Activated T-cell treated with anti-CD3 and anti-CD28 coated beads, Interleukin-2, amount 50 U/mL, for 4 hours (primary cell): ENCODE data around the gene COL18A1. TPM values are rescaled to one million over a fixed set of nuclear protein-coding genes. Genes with fewer than 3 reads are reported as not detected.

ENCODE experiments used
- ATAC-seq, 2 donors: fragments of 200-7000 bp; cut with Tn5 transposase; one replicate each; pipeline ENCODE4 v1.10.0; 2021
- DNase-seq: peaks from one replicate; pipeline ENCODE4 v3.0.0-alpha.2; 2020
- H3K27me3 Mint-ChIP-seq: one replicate; pipeline ENCODE4 v1.8.0; 2021; ENCODE audit warnings: low read depth, mixed read lengths
- H3K36me3 Mint-ChIP-seq: one replicate; pipeline ENCODE4 v1.8.0; 2022; ENCODE audit warnings: mixed read lengths; ENCODE audit not compliant: insufficient read depth
- H3K4me1 Mint-ChIP-seq: one replicate; pipeline ENCODE4 v1.8.0; 2021; ENCODE audit warnings: low read depth, mixed read lengths
- H3K4me3 Mint-ChIP-seq: one replicate; pipeline ENCODE4 v1.8.0; 2021; ENCODE audit warnings: mild to moderate bottlenecking, moderate library complexity, mixed read lengths
- H3K9me3 Mint-ChIP-seq: one replicate; pipeline ENCODE4 v1.8.0; 2021; ENCODE audit warnings: mixed read lengths
- total RNA-seq, 3 donors: library from RNA; stranded (reverse); gene quantifications; one replicate each; pipeline ENCODE4 v1.2.1, GENCODE V29; 2021

Gene COL18A1
- total RNA-seq, 3 donors from 2014 or later: 15.0 to 19.9 (median 15.4) TPM

- DNase-seq: no peak
- Mint-ChIP-seq H3K9me3 (peaks cover 10% of the 10 kb centered on the region), H3K4me1 (peaks cover 5% of the 10 kb centered on the region), H3K36me3 (no peaks in the 10 kb centered on the region), H3K27me3 (peaks cover 12% of the 10 kb centered on the region), H3K4me3 (no peak overlapping the region)
- no peak for ATAC-seq
These were observed 60.1 kb downstream of the COL18A1 start for GRCh38 chr21:45465105-45465504.

- peaks cover 11% of the 10 kb centered on the region for H3K4me1 Mint-ChIP-seq
- H3K4me3 Mint-ChIP-seq: no peak overlapping the region
- peaks cover 12% of the 10 kb centered on the region for H3K27me3 Mint-ChIP-seq
- H3K9me3 Mint-ChIP-seq: peaks cover 10% of the 10 kb centered on the region
- no peaks in the 10 kb centered on the region for H3K36me3 Mint-ChIP-seq
- DNase-seq (no peak), ATAC-seq (no peak)
These were observed 60.8 kb downstream of the COL18A1 start for GRCh38 chr21:45465611-45466329.

GRCh38 chr21:45466330-45467220 is 61.6 kb downstream of the COL18A1 start:
- Mint-ChIP-seq H3K4me1 (peaks cover 19% of the 10 kb centered on the region), H3K9me3 (peaks cover 10% of the 10 kb centered on the region), H3K27me3 (peaks cover 12% of the 10 kb centered on the region), H3K4me3 (no peak overlapping the region), H3K36me3 (no peaks in the 10 kb centered on the region)
- DNase-seq: no peak
- no peak for ATAC-seq

GRCh38 chr21:45467221-45467779 is 62.3 kb downstream of the COL18A1 start:
- Mint-ChIP-seq H3K36me3 (no peaks in the 10 kb centered on the region), H3K27me3 (peaks cover 12% of the 10 kb centered on the region), H3K4me3 (no peak overlapping the region), H3K4me1 (peaks cover 19% of the 10 kb centered on the region), H3K9me3 (peaks cover 5% of the 10 kb centered on the region)
- ATAC-seq: no peak
- no peak for DNase-seq

- Mint-ChIP-seq H3K9me3 (no peaks in the 10 kb centered on the region), H3K4me3 (no peak overlapping the region), H3K36me3 (no peaks in the 10 kb centered on the region), H3K4me1 (peaks cover 19% of the 10 kb centered on the region), H3K27me3 (peaks cover 12% of the 10 kb centered on the region)
- ATAC-seq: no peak
- DNase-seq: no peak
These were observed 63.3 kb downstream of the COL18A1 start for GRCh38 chr21:45468051-45468970.

GRCh38 chr21:45468971-45469272 is 64.0 kb downstream of the COL18A1 start:
- Mint-ChIP-seq H3K9me3 (no peaks in the 10 kb centered on the region), H3K27me3 (peaks cover 8% of the 10 kb centered on the region), H3K36me3 (no peaks in the 10 kb centered on the region), H3K4me1 (peaks cover 20% of the 10 kb centered on the region), H3K4me3 (no peak overlapping the region)
- ATAC-seq (no peak), DNase-seq (no peak)

- no peak for ATAC-seq
- H3K4me3 Mint-ChIP-seq: no peak overlapping the region
- H3K27me3 Mint-ChIP-seq: peaks cover 8% of the 10 kb centered on the region
- peaks cover 23% of the 10 kb centered on the region for H3K4me1 Mint-ChIP-seq
- no peaks in the 10 kb centered on the region for H3K9me3 Mint-ChIP-seq
- no peak for DNase-seq
- no peaks in the 10 kb centered on the region for H3K36me3 Mint-ChIP-seq
These were observed 64.5 kb downstream of the COL18A1 start for GRCh38 chr21:45469273-45470086.

GRCh38 chr21:45470087-45470515 is 65.1 kb downstream of the COL18A1 start:
- Mint-ChIP-seq H3K9me3 (no peaks in the 10 kb centered on the region), H3K4me3 (no peak overlapping the region), H3K27me3 (peaks cover 3% of the 10 kb centered on the region), H3K36me3 (no peaks in the 10 kb centered on the region), H3K4me1 (peaks cover 23% of the 10 kb centered on the region)
- no peak for DNase-seq
- ATAC-seq: no peak

- Mint-ChIP-seq H3K36me3 (no peaks in the 10 kb centered on the region), H3K9me3 (no peaks in the 10 kb centered on the region), H3K4me3 (peak overlapping the region; percentile 3), H3K27me3 (no peaks in the 10 kb centered on the region), H3K4me1 (peaks cover 22% of the 10 kb centered on the region)
- ATAC-seq (peak; percentile 86 to 89), DNase-seq (peak; percentile 27)
These were observed 66.0 kb downstream of the COL18A1 start for GRCh38 chr21:45470773-45471524.

GRCh38 chr21:45471525-45472221 is 66.7 kb downstream of the COL18A1 start:
- Mint-ChIP-seq H3K9me3 (no peaks in the 10 kb centered on the region), H3K4me3 (no peak overlapping the region), H3K4me1 (peaks cover 25% of the 10 kb centered on the region), H3K36me3 (no peaks in the 10 kb centered on the region), H3K27me3 (no peaks in the 10 kb centered on the region)
- ATAC-seq (no peak), DNase-seq (no peak)

- Mint-ChIP-seq H3K9me3 (no peaks in the 10 kb centered on the region), H3K27me3 (no peaks in the 10 kb centered on the region), H3K4me1 (peaks cover 29% of the 10 kb centered on the region), H3K4me3 (no peak overlapping the region), H3K36me3 (no peaks in the 10 kb centered on the region)
- ATAC-seq (no peak), DNase-seq (no peak)
These were observed 67.7 kb downstream of the COL18A1 start for GRCh38 chr21:45472445-45473365.
